GM21723 (cell line): Measurements from ENCODE around the gene ERVH48-1.
"Not testable (repeated sequence)": the region's sequence is repeated elsewhere in the genome, so short reads cannot be mapped to it uniquely, and the experiment has no call there.

Source experiments
- ATAC-seq: cut with Tn5 transposase; IDR thresholded peaks from one replicate; pipeline ENCODE4 v1.9.1; 2021; ENCODE audit warnings: mild to moderate bottlenecking, moderate library complexity; ENCODE audit not compliant: unreplicated experiment

ERVH48-1 gene

GRCh38 chr21:42908484-42908883, 16.9 kb downstream of the ERVH48-1 start:
- not testable (repeated sequence) for ATAC-seq

GRCh38 chr21:42906233-42906632, 19.2 kb downstream of the ERVH48-1 start:
- no peak for ATAC-seq

GRCh38 chr21:42905195-42905594, 20.2 kb downstream of the ERVH48-1 start:
- ATAC-seq, result no peak

GRCh38 chr21:42903817-42904216, 21.6 kb downstream of the ERVH48-1 start:
- ATAC-seq, result no peak

GRCh38 chr21:42900446-42900845, 25.0 kb downstream of the ERVH48-1 start:
- no peak for ATAC-seq

- ATAC-seq, result peak; percentile 88
Measured at GRCh38 chr21:42892931-42893755, 32.3 kb downstream of the ERVH48-1 start, which contains the start of gene NDUFV3. NDUFV3 (plus strand) TSS chr21:42893309; CDS start chr21:42893334, 25 bp downstream.

GRCh38 chr21:42892582-42892930, 32.9 kb downstream of the ERVH48-1 start:
- ATAC-seq, result no peak

GRCh38 chr21:42887326-42887725, 38.1 kb downstream of the ERVH48-1 start:
- ATAC-seq, result no peak

GRCh38 chr21:42883921-42884320, 41.5 kb downstream of the ERVH48-1 start:
- no peak for ATAC-seq

- no peak for ATAC-seq
Measured at GRCh38 chr21:42880352-42880751, 45.1 kb downstream of the ERVH48-1 start.

GRCh38 chr21:42878993-42879787, 46.2 kb downstream of the ERVH48-1 start, which contains the start of gene WDR4:
WDR4 (minus strand) TSS chr21:42879539; CDS start chr21:42879495, 44 bp downstream.
- peak; percentile 82 for ATAC-seq

GRCh38 chr21:42878678-42878992, 46.8 kb downstream of the ERVH48-1 start:
- ATAC-seq, result no peak

- ATAC-seq, result not testable (repeated sequence)
Measured at GRCh38 chr21:42875811-42876210, 49.6 kb downstream of the ERVH48-1 start.

- no peak for ATAC-seq
Measured at GRCh38 chr21:42873096-42873495, 52.3 kb downstream of the ERVH48-1 start.

- no peak for ATAC-seq
Measured at GRCh38 chr21:42868196-42868595, 57.2 kb downstream of the ERVH48-1 start.
